ENCODE results near the gene NLK.

DNA sequence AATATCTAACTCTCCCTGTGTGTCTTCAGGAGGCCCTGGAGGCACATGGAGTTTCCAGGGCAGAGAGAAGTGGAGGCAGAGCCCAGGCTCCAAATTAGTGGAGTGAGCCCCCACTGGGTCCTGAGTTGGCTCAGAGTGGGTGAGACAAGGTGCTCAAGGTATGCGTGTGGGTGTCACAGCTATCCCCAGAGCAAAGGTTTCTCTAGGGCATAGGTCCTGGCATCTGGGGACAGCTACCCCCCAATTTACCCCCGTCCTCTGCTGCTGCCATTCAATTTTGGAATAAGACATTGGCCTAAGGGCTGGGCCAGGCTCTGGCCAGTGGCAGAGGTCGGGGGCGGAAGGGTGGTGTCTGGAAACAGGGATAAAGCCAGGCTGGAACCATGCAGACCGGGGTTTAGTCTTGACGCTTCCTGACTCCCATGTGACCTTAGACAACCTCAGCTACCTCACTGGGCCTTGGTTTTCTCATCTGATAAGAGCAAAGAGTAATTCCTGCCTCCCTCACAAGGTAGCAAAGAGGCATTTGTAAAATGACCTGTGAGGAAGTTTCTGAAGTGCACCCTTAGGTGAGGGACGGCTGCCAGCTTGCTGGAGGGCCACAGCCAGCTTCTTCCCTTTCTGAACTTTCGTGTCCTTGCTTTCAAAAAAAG, 198.3 kb downstream of the NLK start:
- TF ChIP-seq, protein P1, sequence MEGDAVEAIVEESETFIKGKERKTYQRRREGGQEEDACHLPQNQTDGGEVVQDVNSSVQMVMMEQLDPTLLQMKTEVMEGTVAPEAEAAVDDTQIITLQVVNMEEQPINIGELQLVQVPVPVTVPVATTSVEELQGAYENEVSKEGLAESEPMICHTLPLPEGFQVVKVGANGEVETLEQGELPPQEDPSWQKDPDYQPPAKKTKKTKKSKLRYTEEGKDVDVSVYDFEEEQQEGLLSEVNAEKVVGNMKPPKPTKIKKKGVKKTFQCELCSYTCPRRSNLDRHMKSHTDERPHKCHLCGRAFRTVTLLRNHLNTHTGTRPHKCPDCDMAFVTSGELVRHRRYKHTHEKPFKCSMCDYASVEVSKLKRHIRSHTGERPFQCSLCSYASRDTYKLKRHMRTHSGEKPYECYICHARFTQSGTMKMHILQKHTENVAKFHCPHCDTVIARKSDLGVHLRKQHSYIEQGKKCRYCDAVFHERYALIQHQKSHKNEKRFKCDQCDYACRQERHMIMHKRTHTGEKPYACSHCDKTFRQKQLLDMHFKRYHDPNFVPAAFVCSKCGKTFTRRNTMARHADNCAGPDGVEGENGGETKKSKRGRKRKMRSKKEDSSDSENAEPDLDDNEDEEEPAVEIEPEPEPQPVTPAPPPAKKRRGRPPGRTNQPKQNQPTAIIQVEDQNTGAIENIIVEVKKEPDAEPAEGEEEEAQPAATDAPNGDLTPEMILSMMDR (IDR thresholded peaks at IDR 0.05): no peak
- TF ChIP-seq POLR2AphosphoS5 (IDR thresholded peaks at IDR 0.05): no peak
